Head of caudate nucleus (tissue), 42 donors: Measurements from ENCODE around the gene CASS4.

Experiments used
- DNase-seq, 42 donors: peaks; one replicate each; pipeline versions ENCODE4 v3.0.0 to v3.0.0-alpha.2; 2020 to 2021; ENCODE audit warnings: mixed read lengths in 7 of 42
- intact Hi-C: fragments of 100-400 bp; cut with DNase I; formaldehyde crosslinking; loops from one replicate; pipeline ENCODE4 v1.15.0; 2022

Gene CASS4

DNA sequence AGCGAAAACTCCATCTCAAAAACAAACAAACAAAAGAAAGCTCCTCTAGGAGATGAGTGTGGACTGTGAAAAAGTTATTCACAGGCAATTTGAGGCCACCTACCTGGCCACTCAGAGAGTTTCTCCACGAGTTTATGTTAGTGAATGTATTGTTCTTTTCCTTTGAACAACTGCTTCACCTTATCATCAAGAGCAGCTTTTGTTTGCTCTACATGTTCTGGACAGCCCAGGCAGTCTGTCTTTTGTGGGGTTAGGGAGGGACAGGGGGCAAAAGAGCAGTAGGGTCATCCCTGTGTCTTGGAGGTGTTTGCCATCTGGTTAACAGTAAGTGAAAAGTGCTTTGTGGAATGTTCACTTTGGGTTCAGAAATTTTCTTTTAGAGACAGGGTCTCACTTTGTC is 8.0 kb downstream of the CASS4 start:
- peak in 1 of 42 donors; percentile 1 for DNase-seq
- intact Hi-C loops = no loop called here

GRCh38 chr20:56420940-56421688 is 9.1 kb downstream of the CASS4 start:
- intact Hi-C loops = no loop called here
- peak in 1 of 42 donors; percentile 11 for DNase-seq

DNA sequence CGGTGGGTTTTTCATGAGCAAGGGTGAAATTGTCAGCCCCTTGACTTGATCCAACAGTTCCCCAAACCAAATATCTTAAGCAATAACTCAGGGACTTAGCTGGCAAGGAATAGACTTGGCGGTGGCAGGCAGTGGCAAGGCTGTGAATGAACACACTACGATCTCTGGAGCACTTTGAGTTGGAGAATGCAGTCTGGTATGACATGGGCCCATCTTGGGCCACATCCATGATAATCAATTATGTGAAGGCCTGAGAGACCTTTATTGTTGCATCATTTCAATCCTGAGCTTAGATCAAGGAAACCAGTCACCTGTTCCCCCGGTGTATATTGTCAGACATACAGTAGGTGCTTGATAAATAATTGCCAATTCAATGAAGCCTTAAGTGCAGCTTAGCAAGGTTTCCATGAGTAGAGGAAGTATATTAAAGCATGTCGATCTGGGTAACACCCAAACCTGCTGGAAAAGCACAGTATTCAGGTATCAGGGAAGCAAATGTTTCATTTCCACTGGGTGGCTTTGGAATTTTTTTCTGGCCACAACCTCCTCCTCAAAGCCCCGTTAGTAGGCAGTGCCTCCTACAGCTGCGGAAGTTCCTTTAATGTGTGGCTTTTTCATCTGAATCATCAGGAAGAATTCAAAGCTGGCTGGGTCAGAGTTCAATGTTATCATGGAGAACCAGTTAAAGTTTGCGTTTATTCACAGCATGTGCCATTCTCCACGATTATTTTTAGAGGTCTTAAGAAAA is 10.2 kb downstream of the CASS4 start:
- peak in 4 of 42 donors; percentile 5 to 53 (median 20) for DNase-seq
- intact Hi-C loops = no loop called here

DNA sequence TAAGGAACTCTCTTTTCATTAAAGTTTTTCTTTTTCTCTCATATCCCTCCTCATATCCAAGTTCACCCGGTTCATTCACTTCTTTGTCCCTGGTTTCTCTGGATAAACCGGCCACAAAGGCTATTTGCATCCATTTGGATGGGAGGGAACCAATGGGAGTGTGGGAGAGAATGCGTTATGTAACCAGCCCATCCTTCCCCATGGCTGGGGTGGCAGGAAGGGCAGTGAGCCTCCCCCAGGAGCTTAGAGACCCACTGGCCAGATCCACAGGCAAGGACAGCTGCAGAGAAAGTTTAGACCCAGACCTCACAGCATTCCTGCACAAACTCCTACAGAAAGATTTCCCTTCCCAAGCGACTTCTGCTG is 10.7 kb downstream of the CASS4 start:
- intact Hi-C loops = no loop called here
- DNase-seq = peak in 2 of 42 donors; percentile 12 to 16

DNA sequence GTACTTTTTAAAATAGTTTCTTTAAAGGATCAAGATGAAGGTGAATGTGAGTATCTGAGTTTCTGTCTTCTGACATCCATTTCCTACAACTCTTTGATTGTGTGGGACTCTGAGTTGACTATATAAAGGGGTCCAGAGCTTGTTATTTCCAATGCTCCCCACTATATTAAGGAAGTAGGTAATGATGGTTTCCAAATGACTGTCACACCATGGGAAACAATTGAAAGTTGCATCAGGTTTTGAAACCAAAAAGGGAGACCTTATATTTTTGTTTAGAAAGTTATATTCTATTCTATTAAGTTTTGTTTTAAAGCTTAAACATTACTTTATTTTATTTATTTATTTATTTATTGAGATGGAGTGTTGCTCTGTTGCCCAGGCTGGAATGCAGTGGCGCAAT is 11.2 kb downstream of the CASS4 start:
- intact Hi-C loops = no loop called here

GRCh38 chr20:56423886-56424285 is 11.8 kb downstream of the CASS4 start:
- DNase-seq = no peak

More for the DNA sequence above, 11.2 kb downstream of the CASS4 start:
- no peak for DNase-seq

GRCh38 chr20:56424931-56425330 is 12.9 kb downstream of the CASS4 start:
- intact Hi-C loops = no loop called here
- peak in 2 of 42 donors; percentile 6 to 9 for DNase-seq

More at GRCh38 chr20:56423886-56424285, 11.8 kb downstream of the CASS4 start:
- intact Hi-C loops = no loop called here

GRCh38 chr20:56426026-56426425 is 14.0 kb downstream of the CASS4 start:
- no peak for DNase-seq
- intact Hi-C loops = no loop called here

- DNase-seq = peak in 1 of 42 donors; percentile 12
- intact Hi-C loops = no loop called here
Measured at GRCh38 chr20:56426926-56427325, 14.9 kb downstream of the CASS4 start.

DNA sequence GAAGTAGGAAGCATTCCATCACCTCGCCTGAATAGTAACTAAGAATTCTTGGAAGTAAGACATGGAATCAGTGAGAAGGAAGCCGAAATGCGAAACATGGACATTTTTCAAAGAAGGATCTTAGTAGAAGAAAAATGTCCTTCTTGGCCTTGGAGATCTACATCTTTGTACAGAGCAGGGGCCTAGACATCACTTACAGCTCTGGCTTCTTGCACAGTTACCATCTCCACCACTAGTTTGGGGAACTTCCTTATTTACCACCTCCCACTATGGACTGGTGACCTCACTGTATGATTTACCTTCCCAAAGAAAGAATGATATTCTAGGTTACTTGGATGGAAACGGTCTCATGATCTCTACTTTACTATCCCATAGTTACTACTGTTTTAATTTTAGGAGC is 15.7 kb downstream of the CASS4 start:
- intact Hi-C loops = no loop called here
- DNase-seq = no peak

GRCh38 chr20:56428410-56428809 is 16.4 kb downstream of the CASS4 start:
- peak in 1 of 42 donors; percentile 8 for DNase-seq
- intact Hi-C loops = no loop called here

DNA sequence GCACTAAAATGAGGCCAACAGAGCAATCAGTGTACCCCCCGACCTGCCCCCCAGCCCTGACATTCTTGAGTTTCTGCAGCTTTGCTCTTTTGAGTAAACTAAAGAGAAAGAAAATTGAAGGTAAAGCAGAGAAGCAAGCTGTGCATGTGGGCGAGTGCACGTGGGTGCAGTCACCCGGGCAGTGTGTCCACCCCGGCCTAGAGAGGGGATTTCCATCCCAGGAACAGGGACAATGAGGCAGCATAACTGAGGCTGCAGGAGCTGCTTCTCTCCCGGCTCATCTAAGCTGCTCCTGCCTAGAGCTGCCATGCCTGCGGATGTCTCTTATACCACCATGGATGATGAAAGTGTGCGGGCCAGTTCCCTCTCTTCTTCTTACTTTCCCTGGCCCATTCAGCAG is 16.8 kb downstream of the CASS4 start:
- intact Hi-C loops = no loop called here
- DNase-seq = peak in 1 of 42 donors; percentile 13

DNA sequence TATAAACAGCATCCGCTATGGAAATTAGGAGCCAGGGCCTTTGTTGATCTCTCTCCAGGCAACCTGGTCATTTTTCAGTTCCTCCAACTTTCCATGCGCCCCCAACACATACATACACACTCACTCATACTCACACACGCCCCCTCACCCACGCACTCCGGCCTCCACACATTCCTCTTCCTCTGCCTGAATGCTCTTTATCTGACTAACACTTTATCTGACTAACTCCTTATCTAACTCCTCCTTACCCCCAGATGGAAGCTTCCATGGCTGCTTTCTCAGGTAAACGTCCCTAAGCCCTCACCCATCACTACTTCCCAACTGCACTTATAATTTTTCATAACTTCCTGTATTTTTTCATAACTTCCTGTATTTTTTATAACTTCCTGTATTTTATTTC is 17.4 kb downstream of the CASS4 start:
- DNase-seq = no peak
- intact Hi-C loops = no loop called here

GRCh38 chr20:56429941-56430340 is 17.9 kb downstream of the CASS4 start:
- no peak for DNase-seq
- intact Hi-C loops = no loop called here

GRCh38 chr20:56430461-56430860 is 18.4 kb downstream of the CASS4 start:
- intact Hi-C loops = no loop called here
- DNase-seq = no peak

DNA sequence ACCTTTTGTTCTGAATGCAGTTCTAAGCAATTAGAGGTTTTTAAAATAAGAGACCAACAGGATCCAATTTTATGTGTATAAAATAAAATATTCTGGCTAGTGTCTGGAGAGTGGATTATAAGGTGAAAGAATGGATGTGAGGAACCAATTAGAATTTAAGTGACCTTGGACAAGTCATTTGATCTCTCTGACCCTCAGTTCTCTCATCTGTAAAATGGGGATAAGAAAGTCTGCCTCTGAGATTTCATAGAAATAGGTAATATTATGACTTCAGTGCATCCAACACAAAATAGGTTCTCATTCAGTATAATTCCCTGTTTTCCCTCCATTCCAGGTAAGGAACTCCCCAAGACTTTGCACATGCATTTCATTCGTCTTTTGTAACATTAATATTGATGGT is 18.9 kb downstream of the CASS4 start:
- no peak for DNase-seq
- intact Hi-C loops = no loop called here

GRCh38 chr20:56431471-56431870 is 19.4 kb downstream of the CASS4 start:
- intact Hi-C loops = no loop called here

DNA sequence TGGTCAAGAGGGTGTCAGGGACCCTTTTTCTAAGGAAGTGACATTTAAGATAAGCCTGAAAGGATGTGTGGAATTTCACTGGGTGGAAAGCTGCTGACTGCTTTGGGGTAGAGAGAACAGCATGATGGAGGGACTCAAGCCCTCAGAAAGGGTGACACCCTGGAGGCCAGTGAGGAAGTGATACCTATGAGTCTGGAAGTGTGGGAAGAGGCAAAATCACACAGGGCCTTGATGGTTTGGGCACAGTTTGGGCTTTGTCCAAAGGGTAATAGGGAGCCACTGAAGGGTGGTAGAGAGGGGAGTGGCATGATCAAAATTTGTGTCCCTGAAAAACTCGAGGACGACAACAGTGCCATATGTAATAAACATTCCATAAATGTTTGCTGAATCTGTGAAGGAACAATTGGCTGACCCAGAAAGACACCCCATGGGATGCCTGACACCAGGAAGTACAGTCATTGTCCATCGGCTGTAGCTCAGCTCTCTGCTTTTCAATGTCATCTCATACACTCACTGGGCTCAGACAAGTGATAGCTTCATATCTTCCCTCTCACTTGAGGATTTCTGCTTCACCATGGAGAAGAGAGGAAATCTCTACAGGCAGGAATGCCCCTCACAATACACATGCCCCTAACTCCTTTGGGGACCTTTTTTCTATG is 21.3 kb downstream of the CASS4 start:
- DNase-seq = no peak
- intact Hi-C loops = no loop called here

More at GRCh38 chr20:56431471-56431870, 19.4 kb downstream of the CASS4 start:
- DNase-seq = peak in 2 of 42 donors; percentile 14 to 39

- intact Hi-C loops = no loop called here
- DNase-seq = no peak
Measured at GRCh38 chr20:56433880-56434255, 21.8 kb downstream of the CASS4 start.
